ENCODE measurements around the gene MRC1. TPM values are rescaled to one million over a fixed set of nuclear protein-coding genes. Genes with fewer than 3 reads are reported as not detected.
"Not testable (repeated sequence)": the region's sequence is repeated elsewhere in the genome, so short reads cannot be mapped to it uniquely, and the experiment has no call there.

Gene MRC1
- total RNA-seq, 1 experiment from 2014 or later: 0.07 TPM

DNA sequence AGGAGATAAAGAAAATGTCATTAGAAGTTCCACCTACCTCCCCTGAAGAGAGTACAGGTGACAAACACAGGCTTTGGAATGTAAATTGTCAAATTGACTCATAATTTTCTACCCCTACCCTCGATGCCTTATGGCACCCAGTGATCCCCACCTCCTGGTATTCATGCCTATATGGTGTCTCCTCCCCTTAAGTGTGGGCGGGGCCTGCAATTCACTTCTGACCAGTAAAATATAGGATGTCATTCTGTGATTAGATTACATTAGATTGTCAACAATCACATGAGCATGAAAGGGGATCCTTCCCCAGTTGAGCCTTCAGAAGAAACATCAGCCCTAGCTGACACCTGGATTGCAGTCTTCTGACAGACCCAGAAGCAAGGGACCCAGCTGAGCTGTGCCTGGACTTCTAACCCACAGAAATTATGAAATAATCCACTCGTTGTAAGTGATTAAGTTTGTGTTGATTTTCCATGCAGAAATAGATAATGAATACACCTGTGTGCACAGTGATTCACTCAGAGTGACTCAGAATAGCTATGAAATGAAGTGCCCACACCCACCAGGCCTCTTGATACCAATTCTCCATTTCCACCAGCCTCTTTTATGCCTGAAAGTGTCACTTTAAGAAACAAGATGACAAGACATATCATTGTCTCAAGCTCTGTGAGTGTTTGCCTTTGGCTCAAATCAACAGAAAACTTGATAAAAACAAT, 134.0 kb downstream of the MRC1 start:
- Histone ChIP-seq H3K79me2 (ENCODE audit: low read depth) (no peaks in the 10 kb centered on the region), H3K36me3 (ENCODE audit: low read depth) (no peaks in the 10 kb centered on the region), H3K27ac (no peak overlapping the region), H4K20me1 (ENCODE audit: insufficient read depth) (no peaks in the 10 kb centered on the region), H3K4me1 (replicated peaks; ENCODE audit: insufficient read depth) (no peaks in the 10 kb centered on the region), H3K9me2 (ENCODE audit: insufficient read depth) (no peaks in the 10 kb centered on the region), H3F3A (ENCODE audit: insufficient read depth, low read depth) (no peaks in the 10 kb centered on the region), H3K9me3 (ENCODE audit: insufficient read depth, low read depth) (no peaks in the 10 kb centered on the region), H3K27me3 (ENCODE audit: insufficient read depth, low read depth) (no peaks in the 10 kb centered on the region), H3K4me2 (no peak overlapping the region), H3K4me3 (no peak overlapping the region), H2AFZ (no peak overlapping the region)
- BruUV-seq (replicated peaks): no TSS peak
- ChIA-PET CTCF (no interaction called here), POLR2A (ENCODE audit: unreplicated experiment) (interaction anchor here (0.6 kb wide), 1 partner anchor 724 kb away, joined by 9 read pairs; no protein-coding TSS in a partner anchor)
- no peak for DNase-seq
- TF ChIP-seq, protein P1, sequence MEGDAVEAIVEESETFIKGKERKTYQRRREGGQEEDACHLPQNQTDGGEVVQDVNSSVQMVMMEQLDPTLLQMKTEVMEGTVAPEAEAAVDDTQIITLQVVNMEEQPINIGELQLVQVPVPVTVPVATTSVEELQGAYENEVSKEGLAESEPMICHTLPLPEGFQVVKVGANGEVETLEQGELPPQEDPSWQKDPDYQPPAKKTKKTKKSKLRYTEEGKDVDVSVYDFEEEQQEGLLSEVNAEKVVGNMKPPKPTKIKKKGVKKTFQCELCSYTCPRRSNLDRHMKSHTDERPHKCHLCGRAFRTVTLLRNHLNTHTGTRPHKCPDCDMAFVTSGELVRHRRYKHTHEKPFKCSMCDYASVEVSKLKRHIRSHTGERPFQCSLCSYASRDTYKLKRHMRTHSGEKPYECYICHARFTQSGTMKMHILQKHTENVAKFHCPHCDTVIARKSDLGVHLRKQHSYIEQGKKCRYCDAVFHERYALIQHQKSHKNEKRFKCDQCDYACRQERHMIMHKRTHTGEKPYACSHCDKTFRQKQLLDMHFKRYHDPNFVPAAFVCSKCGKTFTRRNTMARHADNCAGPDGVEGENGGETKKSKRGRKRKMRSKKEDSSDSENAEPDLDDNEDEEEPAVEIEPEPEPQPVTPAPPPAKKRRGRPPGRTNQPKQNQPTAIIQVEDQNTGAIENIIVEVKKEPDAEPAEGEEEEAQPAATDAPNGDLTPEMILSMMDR (conservative IDR thresholded peaks at IDR 0.05): no peak
- no peak for TF ChIP-seq EZH2 (IDR thresholded peaks at IDR 0.05; ENCODE audit: low read depth)
- intact Hi-C loops (cut with micrococcal nuclease; ENCODE audit: unreplicated experiment): no loop called here

DNA sequence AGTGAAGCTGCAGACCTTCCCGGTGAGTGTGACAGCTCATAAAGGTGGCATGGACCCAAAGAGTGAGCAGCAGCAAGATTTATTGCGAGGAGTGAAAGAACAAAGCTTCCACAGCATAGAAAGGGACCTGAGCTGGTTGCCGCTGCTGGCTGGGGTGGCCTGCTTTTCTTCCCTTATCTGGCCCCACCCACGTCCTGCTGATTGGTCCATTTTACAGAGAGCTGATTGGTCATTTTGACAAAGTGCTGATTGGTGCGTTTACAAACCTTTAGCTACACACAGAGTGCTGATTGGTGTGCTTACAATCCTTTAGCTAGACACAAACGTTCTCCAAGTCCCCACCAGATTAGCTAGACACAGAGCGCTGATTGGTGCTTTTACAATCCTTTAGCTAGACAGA, 141.1 kb downstream of the MRC1 start:
- H3K4me1 ChIP-seq (replicated peaks; ENCODE audit: insufficient read depth); H3K9me3 ChIP-seq (ENCODE audit: insufficient read depth, low read depth); DNase-seq; H3K79me2 ChIP-seq (ENCODE audit: low read depth); H3K4me2 ChIP-seq; POLR2A ChIA-PET (ENCODE audit: unreplicated experiment); H3K36me3 ChIP-seq (ENCODE audit: low read depth); H3K9me2 ChIP-seq (ENCODE audit: insufficient read depth); H3K27me3 ChIP-seq (ENCODE audit: insufficient read depth, low read depth); H3K4me3 ChIP-seq; H4K20me1 ChIP-seq (ENCODE audit: insufficient read depth); H2AFZ ChIP-seq; H3F3A ChIP-seq (ENCODE audit: insufficient read depth, low read depth); BruUV-seq (replicated peaks); intact Hi-C loops (cut with micrococcal nuclease; ENCODE audit: unreplicated experiment); H3K27ac ChIP-seq; CTCF ChIA-PET: not testable (repeated sequence)

DNA sequence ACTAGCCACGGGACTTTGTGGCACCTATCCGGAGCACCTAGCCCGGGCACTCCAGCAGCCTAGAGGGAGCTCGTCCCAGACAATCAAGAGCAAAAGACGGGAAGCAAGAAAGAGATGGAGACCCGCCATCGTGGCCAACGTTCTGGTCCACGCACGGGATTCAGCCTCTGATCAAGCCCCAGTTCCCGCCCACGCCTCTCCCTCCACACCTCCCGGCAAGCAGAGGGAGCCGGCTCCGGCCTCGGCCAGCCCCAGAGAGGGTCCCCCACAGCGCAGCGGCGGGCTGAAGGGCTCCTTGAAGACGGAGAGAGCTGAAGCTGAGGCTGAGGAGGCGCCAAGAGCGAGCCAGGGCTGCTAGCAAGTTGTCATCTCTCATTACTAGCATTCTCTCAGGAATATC, 141.6 kb downstream of the MRC1 start:
- Histone ChIP-seq H4K20me1 (ENCODE audit: insufficient read depth) (no peaks in the 10 kb centered on the region), H3K9me3 (ENCODE audit: insufficient read depth, low read depth) (no peaks in the 10 kb centered on the region), H3K36me3 (ENCODE audit: low read depth) (no peaks in the 10 kb centered on the region), H3K4me1 (replicated peaks; ENCODE audit: insufficient read depth) (no peaks in the 10 kb centered on the region), H3K4me3 (no peak overlapping the region), H3K9me2 (ENCODE audit: insufficient read depth) (no peaks in the 10 kb centered on the region), H3K79me2 (ENCODE audit: low read depth) (no peaks in the 10 kb centered on the region), H3K27ac (no peak overlapping the region), H3K4me2 (no peak overlapping the region), H3K27me3 (ENCODE audit: insufficient read depth, low read depth) (no peaks in the 10 kb centered on the region), H2AFZ (no peak overlapping the region), H3F3A (ENCODE audit: insufficient read depth, low read depth) (no peaks in the 10 kb centered on the region)
- no peak for DNase-seq
- TF ChIP-seq, protein P1 (conservative IDR thresholded peaks at IDR 0.05): no peak
- no peak for TF ChIP-seq EZH2 (IDR thresholded peaks at IDR 0.05; ENCODE audit: low read depth)
- POLR2A ChIA-PET (ENCODE audit: unreplicated experiment): no interaction called here
- CTCF ChIA-PET: no interaction called here
- intact Hi-C loops (cut with micrococcal nuclease; ENCODE audit: unreplicated experiment): no loop called here
- BruUV-seq (replicated peaks): no TSS peak

DNA sequence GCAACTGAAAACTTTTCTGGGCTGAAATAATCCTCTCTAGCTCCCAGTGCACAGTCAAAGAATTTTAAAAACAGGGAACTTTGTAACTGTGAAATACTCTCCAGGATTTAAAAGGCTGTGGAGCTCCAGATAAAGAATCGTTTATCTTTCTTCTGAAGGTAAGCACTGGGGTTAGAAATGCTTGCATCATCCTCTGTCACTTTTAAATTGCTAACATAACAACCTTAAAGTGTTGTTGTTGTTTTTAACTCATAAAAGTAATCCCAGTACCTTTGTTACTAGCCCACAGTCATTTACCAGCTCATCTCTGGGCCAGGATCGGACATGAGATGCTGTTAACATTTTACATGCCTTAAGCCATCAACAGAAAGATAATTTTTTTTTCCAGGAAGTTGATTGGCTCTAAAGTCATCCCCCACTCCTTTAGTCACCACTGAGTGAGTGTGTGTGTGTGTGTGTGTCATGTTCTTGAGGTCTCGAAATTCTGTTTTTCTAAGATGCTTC, 142.8 kb downstream of the MRC1 start, which contains the start of gene SLC39A12:
Gene SLC39A12, plus strand, starts transcription at position 51 of the 504 bp plus-strand sequence. CDS start 1,359 bp downstream, outside the sequence.
- Histone ChIP-seq H3K4me1 (replicated peaks; ENCODE audit: insufficient read depth) (no peaks in the 10 kb centered on the region), H3K36me3 (ENCODE audit: low read depth) (no peaks in the 10 kb centered on the region), H3K27me3 (ENCODE audit: insufficient read depth, low read depth) (no peaks in the 10 kb centered on the region), H3K27ac (no peak within 1 kb of the TSS), H3K79me2 (ENCODE audit: low read depth) (no peaks in the 10 kb centered on the region), H4K20me1 (ENCODE audit: insufficient read depth) (no peaks in the 10 kb centered on the region), H3K4me2 (no peak within 1 kb of the TSS), H2AFZ (no peak within 1 kb of the TSS), H3K4me3 (no peak within 1 kb of the TSS), H3F3A (ENCODE audit: insufficient read depth, low read depth) (no peaks in the 10 kb centered on the region), H3K9me2 (ENCODE audit: insufficient read depth) (no peaks in the 10 kb centered on the region), H3K9me3 (ENCODE audit: insufficient read depth, low read depth) (no peaks in the 10 kb centered on the region)
- TF ChIP-seq, protein P1 (conservative IDR thresholded peaks at IDR 0.05): no peak
- intact Hi-C loops (cut with micrococcal nuclease; ENCODE audit: unreplicated experiment): no loop called here
- DNase-seq: no peak
- ChIA-PET CTCF (no interaction called here), POLR2A (ENCODE audit: unreplicated experiment) (no interaction called here)
- BruUV-seq (replicated peaks): no TSS peak

DNA sequence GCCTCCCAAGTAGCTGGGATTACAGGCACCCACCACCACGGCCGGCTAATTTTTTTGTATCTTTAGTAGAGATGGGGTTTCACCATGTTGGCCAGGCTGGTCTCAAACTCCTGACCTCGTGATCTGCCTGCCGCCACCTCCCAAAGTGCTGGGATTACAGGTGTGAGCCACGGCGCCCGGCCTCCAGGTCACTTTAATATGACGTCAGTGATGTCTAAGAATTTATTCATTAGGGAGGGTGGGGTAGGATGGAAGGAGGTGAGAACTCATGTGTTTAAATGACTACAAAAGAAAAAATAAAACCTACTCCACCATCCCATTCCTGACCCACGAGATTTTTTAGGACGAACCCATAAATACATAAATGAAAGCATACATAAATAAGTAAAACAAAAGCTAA, 145.2 kb downstream of the MRC1 start:
- H3K79me2 ChIP-seq (ENCODE audit: low read depth); H4K20me1 ChIP-seq (ENCODE audit: insufficient read depth); H3K4me3 ChIP-seq; BruUV-seq (replicated peaks); H3K4me2 ChIP-seq; H3K36me3 ChIP-seq (ENCODE audit: low read depth); H3K27ac ChIP-seq; H3K9me2 ChIP-seq (ENCODE audit: insufficient read depth); POLR2A ChIA-PET (ENCODE audit: unreplicated experiment); DNase-seq; H3F3A ChIP-seq (ENCODE audit: insufficient read depth, low read depth); intact Hi-C loops (cut with micrococcal nuclease; ENCODE audit: unreplicated experiment); H3K27me3 ChIP-seq (ENCODE audit: insufficient read depth, low read depth); H2AFZ ChIP-seq; CTCF ChIA-PET; H3K9me3 ChIP-seq (ENCODE audit: insufficient read depth, low read depth); H3K4me1 ChIP-seq (replicated peaks; ENCODE audit: insufficient read depth): not testable (repeated sequence)
